Tibial nerve (tissue), 4 donors: ENCODE measurements around the gene RALBP1.

Source experiments
- CTCF ChIP-seq, 5 experiments: fragments of 200-600 bp in 3 of 5; fragments of 450-650 bp in 2 of 5; sonication (generic) in 3 of 5; IDR thresholded peaks; one replicate each; pipeline ENCODE4 v1.5.1; 2016 to 2019; ENCODE audit warnings: antibody characterized with exemption in 5 of 5, mild to moderate bottlenecking in 3 of 5, moderate library complexity in 2 of 5
- EP300 ChIP-seq, 2 donors: sonication (generic); formaldehyde crosslinking; IDR thresholded peaks; one replicate each; pipeline ENCODE4 v1.6.1; 2017; ENCODE audit warnings: antibody characterized with exemption in 2 of 2, mild to moderate bottlenecking in 1 of 2
- POLR2A ChIP-seq, 2 donors: fragments of 450-650 bp; IDR thresholded peaks; one replicate each; pipeline ENCODE4 v1.6.1; 2017; ENCODE audit warnings: antibody characterized with exemption in 2 of 2, mild to moderate bottlenecking in 2 of 2, moderate library complexity in 2 of 2

GRCh38 chr18:9521770-9522169, 46.5 kb downstream of the RALBP1 start:
- TF ChIP-seq POLR2A (IDR thresholded peaks at IDR 0.05) (no peak), CTCF (IDR thresholded peaks at IDR 0.05) (no peak), EP300 (IDR thresholded peaks at IDR 0.05) (no peak)
